GM18502 (cell line): Measurements from ENCODE around the gene IL12RB2.

Experiments used
- ATAC-seq: cut with Tn5 transposase; IDR thresholded peaks from one replicate; pipeline ENCODE4 v1.9.1; 2021; ENCODE audit warnings: mild to moderate bottlenecking; ENCODE audit not compliant: unreplicated experiment, poor library complexity

IL12RB2 gene

GRCh38 chr1:67346982-67347381 lies 39.3 kb downstream of the IL12RB2 start:
- no peak for ATAC-seq

GRCh38 chr1:67347688-67348472 lies 40.2 kb downstream of the IL12RB2 start:
- ATAC-seq: no peak

DNA sequence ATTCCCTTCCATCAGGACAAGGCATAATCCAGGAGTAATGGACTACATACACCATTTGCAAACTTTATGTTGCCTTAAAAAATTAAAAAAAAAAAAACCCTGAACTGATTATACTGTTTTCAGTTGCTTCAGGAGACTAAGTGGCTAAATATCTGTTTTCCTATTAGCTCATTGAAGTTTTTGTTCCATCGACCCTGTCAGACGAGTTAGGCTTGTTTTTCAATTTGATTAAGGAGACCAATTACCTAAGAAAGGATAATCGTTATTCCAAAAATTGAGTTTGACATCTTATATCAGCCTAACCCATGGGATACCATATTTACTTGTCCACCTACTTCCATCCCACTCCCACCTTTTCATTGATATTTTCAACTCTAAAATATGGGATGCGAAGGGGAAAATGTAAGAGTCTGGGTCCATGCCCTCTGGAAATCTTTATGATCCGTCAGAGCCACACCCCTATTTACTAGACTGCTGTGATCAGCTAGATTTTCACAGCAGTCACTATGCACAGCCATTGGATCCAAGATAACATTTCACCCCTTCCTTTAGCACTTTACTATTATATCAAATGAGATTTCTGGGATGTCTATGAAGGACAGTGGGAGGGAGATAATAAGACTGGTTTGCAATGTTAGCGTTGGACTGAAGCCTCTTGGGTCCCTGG lies 41.0 kb downstream of the IL12RB2 start:
- no peak for ATAC-seq

DNA sequence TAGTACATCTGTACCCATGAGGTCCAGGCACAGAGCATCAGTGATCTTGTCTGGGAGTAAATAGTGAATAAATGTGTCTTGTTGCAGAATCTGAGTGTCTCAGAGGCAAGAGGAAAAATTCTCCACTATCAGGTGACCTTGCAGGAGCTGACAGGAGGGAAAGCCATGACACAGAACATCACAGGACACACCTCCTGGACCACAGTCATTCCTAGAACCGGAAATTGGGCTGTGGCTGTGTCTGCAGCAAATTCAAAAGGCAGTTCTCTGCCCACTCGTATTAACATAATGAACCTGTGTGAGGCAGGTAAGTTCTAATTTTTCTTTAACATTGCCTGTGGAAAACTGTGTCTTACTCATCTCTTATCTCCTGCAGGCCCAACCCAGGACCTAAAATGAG lies 43.1 kb downstream of the IL12RB2 start:
- peak; percentile 85 for ATAC-seq

DNA sequence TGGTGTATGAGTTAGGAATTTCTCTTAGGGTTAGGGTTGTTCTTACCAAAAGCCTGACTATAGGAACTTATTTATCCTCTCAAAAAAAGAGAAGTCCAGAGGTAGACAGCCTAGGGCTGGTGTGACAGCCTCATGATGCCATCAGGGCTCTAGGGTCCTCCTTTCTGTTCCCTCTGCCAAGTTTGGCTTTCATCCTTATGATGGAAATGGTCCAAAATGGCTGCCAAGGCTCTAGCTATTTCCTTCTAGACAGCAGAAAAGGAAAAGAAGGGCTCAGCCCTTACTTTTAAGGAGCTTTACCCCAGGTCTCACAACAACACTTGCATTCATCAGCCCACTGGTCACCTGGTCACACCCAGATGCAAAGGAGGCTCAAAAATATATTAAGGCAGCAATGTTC lies 44.5 kb downstream of the IL12RB2 start:
- no peak for ATAC-seq

GRCh38 chr1:67355745-67356424 lies 48.2 kb downstream of the IL12RB2 start:
- ATAC-seq: no peak

- ATAC-seq: no peak
These were observed 51.9 kb downstream of the IL12RB2 start for GRCh38 chr1:67359592-67359991.

- no peak for ATAC-seq
These were observed 54.0 kb downstream of the IL12RB2 start for GRCh38 chr1:67361641-67362040.

GRCh38 chr1:67367370-67368045 lies 59.8 kb downstream of the IL12RB2 start:
- ATAC-seq: no peak

DNA sequence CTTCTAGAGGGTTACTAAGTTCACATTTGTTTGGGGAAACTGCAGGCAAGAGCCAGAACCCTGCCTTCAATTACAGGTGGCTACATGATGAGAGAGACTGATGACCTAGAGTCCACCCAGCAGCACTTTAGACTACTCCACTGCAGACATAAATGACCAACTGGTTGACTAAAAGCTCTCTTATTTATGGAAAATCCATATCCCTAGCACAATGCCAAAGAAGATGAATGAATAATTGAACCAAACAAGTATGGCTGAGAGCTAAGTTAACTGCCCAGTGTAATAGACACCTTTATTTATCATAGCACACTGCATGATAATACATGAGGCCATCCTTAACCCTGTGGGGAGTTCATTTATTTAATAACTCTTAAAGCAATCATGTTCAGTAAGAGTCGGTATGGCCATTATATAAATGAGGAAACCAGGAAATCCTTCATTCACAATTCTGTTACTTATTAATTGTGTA lies 60.4 kb downstream of the IL12RB2 start:
- no peak for ATAC-seq

GRCh38 chr1:67371043-67371442 lies 63.4 kb downstream of the IL12RB2 start:
- no peak for ATAC-seq

GRCh38 chr1:67371681-67372080 lies 64.0 kb downstream of the IL12RB2 start:
- no peak for ATAC-seq

DNA sequence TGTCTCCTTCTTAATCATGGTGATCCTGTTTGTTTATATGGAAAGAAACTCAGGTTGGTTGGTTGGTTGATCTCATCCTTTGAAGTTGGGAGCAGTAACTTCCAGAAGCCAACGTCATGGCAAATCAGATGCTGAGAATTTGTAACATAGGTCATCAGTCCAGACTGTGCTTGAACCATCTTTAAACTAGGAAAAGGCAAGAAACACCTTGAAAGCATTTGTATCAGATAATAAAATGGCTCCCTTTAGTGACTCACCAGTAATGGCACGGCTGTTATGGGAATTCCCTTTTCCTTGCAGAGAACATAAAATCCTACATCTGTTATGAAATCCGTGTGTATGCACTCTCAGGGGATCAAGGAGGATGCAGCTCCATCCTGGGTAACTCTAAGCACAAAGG lies 64.5 kb downstream of the IL12RB2 start:
- no peak for ATAC-seq

GRCh38 chr1:67372898-67373297 lies 65.2 kb downstream of the IL12RB2 start:
- no peak for ATAC-seq

GRCh38 chr1:67376381-67376780 lies 68.7 kb downstream of the IL12RB2 start:
- no peak for ATAC-seq

DNA sequence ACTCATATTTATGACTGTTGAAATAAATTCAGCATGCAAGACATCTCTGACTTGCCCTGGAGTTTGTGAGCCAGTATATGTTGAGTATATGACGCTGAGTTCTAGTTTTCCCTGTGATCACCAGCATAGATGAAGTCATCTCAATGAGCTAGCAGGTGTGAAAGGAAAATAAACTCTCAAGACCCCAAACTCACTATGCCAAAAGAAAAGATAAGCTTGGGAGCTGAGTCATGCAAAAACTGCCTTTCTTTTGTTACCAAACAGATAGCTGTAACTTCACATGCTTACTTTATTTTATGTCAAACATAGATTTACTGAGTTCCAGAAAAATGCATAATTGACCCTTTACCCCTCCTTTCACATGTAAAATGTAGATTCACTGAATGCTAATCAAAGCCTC lies 69.6 kb downstream of the IL12RB2 start:
- ATAC-seq: no peak

DNA sequence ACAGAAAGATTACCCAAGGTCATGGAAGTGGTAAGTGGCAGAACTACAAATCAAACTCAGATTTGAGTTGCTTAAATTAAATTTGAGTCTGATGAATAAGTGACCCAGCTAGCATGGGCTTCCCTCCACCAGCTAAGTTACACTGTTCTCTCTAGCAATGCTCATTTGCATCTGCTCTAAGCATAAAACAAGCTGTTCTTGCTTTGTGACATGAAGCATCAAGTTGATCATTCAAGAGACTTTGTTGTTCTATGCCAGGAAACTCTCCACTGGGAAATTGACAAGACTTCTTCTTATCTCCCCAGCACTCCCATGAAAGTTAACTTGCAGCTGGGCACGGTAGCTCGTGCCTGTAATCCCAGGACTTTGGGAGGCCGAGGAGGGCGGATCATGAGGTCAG lies 73.5 kb downstream of the IL12RB2 start:
- ATAC-seq: no peak

DNA sequence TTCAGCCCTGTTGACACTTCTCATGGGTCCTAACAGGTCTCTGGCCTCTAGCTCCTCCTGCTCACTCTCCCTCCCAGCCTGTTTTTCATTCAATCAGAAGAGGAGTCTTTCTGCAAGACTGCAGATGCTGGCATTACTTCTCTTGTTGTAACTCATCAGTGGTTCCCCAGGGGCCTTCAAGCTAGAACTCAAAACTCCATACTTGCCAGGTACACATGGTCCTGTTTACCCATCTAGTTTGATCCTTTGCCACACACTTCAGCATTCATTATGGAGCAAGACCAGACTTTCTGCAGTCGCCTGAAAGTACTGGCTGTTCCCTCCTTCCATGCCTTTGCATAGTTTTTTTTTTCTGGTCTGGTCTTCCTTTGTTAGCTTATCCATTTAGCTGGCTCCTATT lies 74.6 kb downstream of the IL12RB2 start:
- no peak for ATAC-seq

DNA sequence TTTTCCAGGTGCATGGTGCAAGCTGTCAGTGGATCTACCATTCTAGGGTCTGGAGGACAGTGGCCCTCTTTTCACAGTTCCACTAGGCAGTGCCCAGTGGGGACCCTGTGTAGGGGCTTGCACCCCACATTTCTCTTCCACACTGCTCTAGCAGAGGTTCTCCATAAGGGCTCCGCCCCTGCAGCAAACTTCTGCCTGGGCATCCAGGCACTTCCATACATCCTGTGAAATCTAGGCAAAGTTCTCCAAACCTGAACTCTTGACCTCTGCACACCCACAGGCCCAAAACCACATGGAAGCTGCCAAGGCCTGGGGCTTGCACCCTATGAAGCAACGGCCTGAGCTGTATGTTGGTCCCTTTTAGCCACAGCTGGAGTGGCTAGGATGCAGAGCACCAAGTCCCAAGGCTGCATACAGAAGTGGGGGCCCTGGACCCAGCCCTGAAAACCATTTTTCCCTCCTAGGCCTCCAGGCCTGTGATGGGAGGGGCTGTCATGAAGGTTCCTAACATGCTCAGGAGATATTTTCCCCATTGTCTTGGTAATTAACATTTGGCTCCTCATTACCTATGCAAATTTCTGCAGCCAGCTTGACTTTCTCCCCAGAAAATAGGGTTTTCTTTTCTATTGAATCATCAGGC lies 76.4 kb downstream of the IL12RB2 start:
- ATAC-seq: no peak
